HFFc6 (cell line): ENCODE measurements around the gene FFAR2. TPM values are rescaled to one million over a fixed set of nuclear protein-coding genes. Genes with fewer than 3 reads are reported as not detected.
A peak's percentile ranks its signal among the peaks of the same experiment; 100 is the strongest.
"Not testable (repeated sequence)": the region's sequence is repeated elsewhere in the genome, so short reads cannot be mapped to it uniquely, and the experiment has no call there.

Experiments
- DNase-seq: peaks from one replicate; pipeline ENCODE4 v3.0.0-alpha.2; 2018
- H3K27ac Mint-ChIP-seq: 2 replicates; pipeline ENCODE4 v1.8.0; 2020; ENCODE audit warnings: mild to moderate bottlenecking, mixed read lengths
- H3K27me3 Mint-ChIP-seq: 2 replicates; pipeline ENCODE4 v1.8.0; 2021; ENCODE audit warnings: mild to moderate bottlenecking, moderate library complexity, mixed read lengths; ENCODE audit not compliant: insufficient read depth
- H3K36me3 Mint-ChIP-seq: 2 replicates; pipeline ENCODE4 v1.8.0; 2021; ENCODE audit warnings: low read depth, mixed read lengths
- H3K4me1 Mint-ChIP-seq: 2 replicates; pipeline ENCODE4 v1.8.0; 2020; ENCODE audit warnings: low read depth, mixed read lengths
- H3K4me3 Mint-ChIP-seq: 2 replicates; pipeline ENCODE4 v1.8.0; 2020; ENCODE audit warnings: mild to moderate bottlenecking, moderate library complexity, mixed read lengths
- H3K9me3 Mint-ChIP-seq: 2 replicates; pipeline ENCODE4 v1.8.0; 2020; ENCODE audit warnings: mild to moderate bottlenecking, mixed read lengths
- total RNA-seq, 6 experiments: library from RNA; stranded (reverse); fragmentation: NEBNext Ultra II Directional; extraction: Animal tissue kit (Norgen Biotek cat#: 25700); gene quantifications; 2 replicates in 1 of 6; 3 replicates in 5 of 6; pipeline ENCODE4 v1.2.3, GENCODE V29; 2021
- TF ChIP-seq, protein P1 (sequence below): fragments of 200-600 bp; sonication (generic); IDR thresholded peaks from 2 replicates; pipeline ENCODE4 v1.5.0; 2021; ENCODE audit warnings: antibody characterized with exemption, mild to moderate bottlenecking

The FFAR2 gene
- total RNA-seq, 6 experiments from 2014 or later: not detected

DNA sequence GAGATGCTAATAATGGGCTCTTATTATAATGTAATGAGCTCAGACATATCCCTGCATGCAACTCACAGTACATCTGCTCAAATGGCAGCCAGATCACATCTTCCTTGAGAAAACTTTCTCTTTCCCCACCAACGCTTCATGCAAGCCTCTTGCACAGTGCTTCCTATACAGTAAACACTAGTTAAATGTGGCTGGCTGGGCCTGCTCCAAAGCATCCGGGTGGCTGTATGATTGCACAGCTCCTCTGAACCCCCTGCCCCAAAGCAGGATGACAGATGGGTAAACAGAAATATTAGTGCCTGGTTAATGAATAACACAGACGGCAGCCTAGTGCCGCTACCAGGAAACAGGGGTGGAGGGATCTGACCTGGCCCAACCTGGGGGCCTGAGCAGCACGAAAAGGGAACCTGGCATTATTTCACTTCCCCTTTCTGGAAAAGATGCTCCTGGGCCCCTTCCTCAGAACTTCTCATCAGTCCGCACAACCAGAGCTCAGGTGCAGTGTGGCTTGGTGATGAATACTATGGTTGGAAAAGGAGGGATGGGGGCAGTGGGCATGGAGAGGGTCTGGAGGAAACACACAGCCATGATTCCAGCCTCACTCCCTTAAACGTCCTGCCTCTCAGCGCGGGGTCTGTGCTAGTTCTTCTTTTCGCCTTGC lies 10.8 kb downstream of the FFAR2 start:
- Mint-ChIP-seq H3K9me3 (no peaks in the 10 kb centered on the region), H3K36me3 (no peaks in the 10 kb centered on the region), H3K4me1 (peaks cover 18% of the 10 kb centered on the region), H3K27ac (no peak overlapping the region), H3K27me3 (peaks cover 37% of the 10 kb centered on the region), H3K4me3 (no peak overlapping the region)
- DNase-seq: no peak
- TF ChIP-seq, protein P1, sequence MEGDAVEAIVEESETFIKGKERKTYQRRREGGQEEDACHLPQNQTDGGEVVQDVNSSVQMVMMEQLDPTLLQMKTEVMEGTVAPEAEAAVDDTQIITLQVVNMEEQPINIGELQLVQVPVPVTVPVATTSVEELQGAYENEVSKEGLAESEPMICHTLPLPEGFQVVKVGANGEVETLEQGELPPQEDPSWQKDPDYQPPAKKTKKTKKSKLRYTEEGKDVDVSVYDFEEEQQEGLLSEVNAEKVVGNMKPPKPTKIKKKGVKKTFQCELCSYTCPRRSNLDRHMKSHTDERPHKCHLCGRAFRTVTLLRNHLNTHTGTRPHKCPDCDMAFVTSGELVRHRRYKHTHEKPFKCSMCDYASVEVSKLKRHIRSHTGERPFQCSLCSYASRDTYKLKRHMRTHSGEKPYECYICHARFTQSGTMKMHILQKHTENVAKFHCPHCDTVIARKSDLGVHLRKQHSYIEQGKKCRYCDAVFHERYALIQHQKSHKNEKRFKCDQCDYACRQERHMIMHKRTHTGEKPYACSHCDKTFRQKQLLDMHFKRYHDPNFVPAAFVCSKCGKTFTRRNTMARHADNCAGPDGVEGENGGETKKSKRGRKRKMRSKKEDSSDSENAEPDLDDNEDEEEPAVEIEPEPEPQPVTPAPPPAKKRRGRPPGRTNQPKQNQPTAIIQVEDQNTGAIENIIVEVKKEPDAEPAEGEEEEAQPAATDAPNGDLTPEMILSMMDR: no peak

DNA sequence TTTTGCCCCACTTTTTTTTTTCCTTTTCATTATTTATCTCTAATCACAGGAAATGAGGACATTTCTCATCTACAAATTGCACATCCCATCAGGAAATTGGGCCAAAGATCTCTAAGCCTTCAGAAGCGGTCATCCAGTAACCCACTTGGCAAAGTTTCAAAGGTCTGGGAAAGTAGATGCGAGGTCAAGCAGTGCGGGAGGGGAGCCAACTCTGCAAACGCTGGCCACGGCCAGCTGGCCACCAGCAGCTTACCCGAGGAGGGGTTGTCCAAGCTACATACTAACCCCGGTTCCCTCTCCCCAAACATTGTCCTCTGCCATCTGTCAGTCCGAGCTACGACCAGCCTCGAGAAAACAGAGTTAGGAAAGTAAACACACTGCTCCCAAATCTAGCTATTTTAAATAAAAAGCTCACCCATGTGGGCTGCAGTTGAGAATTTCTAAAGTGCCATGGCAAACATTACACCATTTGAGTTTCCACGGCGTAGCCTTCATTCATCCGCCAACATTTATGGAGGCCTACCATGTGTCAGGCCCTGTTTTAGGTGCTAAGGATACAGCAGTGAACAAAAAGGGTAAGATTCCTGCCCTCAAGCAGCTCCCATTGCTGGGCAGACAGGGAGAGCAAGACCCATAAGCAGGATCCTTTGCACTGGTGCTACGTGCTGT lies 11.5 kb downstream of the FFAR2 start:
- peaks cover 35% of the 10 kb centered on the region for H3K27me3 Mint-ChIP-seq
- H3K27ac Mint-ChIP-seq: no peak overlapping the region

DNA sequence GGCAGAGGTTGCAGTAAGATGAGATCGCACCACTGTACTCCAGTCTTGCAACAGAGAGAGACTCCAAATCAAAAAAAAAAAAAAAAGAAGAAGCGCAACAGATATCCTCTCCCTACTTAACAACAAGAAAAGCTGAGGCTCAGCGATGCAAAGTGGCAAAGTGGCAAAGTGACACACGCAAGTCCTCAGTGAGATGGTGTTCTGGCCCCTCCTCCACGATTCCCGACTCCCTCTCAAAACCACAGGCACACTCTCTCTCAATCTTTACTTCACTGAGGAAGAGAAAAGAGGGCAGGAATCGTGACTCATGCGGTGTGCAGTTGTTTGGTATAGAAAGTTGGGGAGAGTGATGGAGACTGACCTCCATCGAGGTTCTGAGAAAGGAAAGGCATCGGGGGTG lies 12.6 kb downstream of the FFAR2 start:
- TF ChIP-seq, protein P1: no peak

More for the DNA sequence above, 11.5 kb downstream of the FFAR2 start:
- Mint-ChIP-seq H3K9me3 (no peaks in the 10 kb centered on the region), H3K4me3 (no peak overlapping the region), H3K4me1 (peaks cover 18% of the 10 kb centered on the region), H3K36me3 (no peaks in the 10 kb centered on the region)
- TF ChIP-seq, protein P1: no peak
- no peak for DNase-seq

DNA sequence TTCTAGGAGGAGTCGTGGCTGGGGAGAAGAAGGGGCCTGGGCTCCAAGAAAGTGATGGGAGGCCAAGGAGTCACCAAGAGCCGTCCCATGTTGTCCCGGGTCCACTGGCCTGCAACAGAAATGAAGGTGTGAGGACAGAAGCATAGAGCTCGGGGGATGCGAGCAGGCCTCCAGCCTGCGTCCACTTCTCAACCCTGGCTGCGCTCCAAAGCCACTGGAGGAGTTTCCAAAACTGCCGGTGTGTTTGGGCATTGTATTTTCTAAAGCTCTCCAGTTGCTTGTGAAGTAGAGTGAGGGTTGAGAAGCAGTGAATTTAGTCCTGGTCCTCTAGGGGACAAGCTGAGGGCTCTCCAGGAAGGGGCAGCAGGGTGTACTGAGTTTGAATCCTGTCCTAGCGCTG lies 13.0 kb downstream of the FFAR2 start:
- Mint-ChIP-seq H3K27ac (no peak overlapping the region), H3K4me3 (no peak overlapping the region), H3K4me1 (peaks cover 18% of the 10 kb centered on the region), H3K9me3 (no peaks in the 10 kb centered on the region), H3K27me3 (peaks cover 41% of the 10 kb centered on the region), H3K36me3 (no peaks in the 10 kb centered on the region)
- TF ChIP-seq, protein P1: no peak
- DNase-seq: no peak

More for the DNA sequence above, 12.6 kb downstream of the FFAR2 start:
- DNase-seq: no peak
- Mint-ChIP-seq H3K4me3 (no peak overlapping the region), H3K9me3 (no peaks in the 10 kb centered on the region), H3K36me3 (no peaks in the 10 kb centered on the region), H3K4me1 (peaks cover 18% of the 10 kb centered on the region), H3K27ac (no peak overlapping the region), H3K27me3 (peaks cover 41% of the 10 kb centered on the region)

DNA sequence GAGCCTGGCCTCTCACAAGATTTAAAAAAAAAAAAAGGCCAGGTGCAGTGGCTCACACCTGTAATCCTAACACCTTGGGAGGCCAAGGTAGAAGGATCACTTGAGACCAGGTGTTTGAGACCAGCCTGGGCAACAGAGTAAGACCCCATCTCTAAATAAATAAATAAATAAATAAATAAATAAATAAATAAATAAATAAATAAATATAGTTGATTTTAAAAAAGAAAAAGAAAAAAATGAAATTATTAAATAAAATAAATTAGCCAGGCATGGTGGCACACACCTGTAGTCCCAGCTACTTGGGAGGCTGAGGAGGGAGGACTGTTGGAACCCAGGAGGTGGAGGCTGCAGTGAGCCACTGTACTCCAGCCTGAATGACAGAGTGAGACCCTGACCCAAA lies 13.7 kb downstream of the FFAR2 start:
- not testable (repeated sequence) for H3K4me3 Mint-ChIP-seq, H3K36me3 Mint-ChIP-seq, H3K9me3 Mint-ChIP-seq, H3K27ac Mint-ChIP-seq, DNase-seq
- Mint-ChIP-seq H3K27me3 (peaks cover 43% of the 10 kb centered on the region), H3K4me1 (peaks cover 18% of the 10 kb centered on the region)

DNA sequence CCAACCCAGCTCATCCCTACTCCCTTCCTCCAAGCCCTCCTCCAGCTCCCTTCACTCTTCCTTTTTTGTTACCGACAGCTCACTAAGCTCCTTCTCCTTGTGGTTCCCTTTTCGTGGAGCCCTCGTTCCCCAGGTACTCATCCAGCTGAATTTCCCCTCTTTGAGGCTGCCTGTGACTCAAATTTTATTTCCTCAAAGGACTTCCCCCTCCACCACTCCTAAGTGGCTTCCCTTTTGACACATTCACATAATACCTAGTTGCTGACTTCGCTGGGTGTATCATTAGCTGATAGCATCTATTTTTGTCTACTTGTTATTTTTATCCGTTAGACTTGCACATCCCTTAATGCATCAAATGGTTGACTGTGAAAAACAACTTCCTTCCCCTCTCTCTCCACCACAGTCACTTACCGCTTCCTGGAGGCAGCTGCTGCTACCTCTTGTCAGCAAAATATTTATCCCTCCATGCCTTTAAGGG lies 14.5 kb downstream of the FFAR2 start:
- Mint-ChIP-seq H3K27me3 (peaks cover 43% of the 10 kb centered on the region), H3K4me3 (peak overlapping the region; percentile 18; the same call in 1 of the 2 replicates), H3K4me1 (peaks cover 18% of the 10 kb centered on the region), H3K36me3 (no peaks in the 10 kb centered on the region), H3K9me3 (no peaks in the 10 kb centered on the region), H3K27ac (no peak overlapping the region)
- TF ChIP-seq, protein P1: no peak
- DNase-seq: peak; percentile 0

DNA sequence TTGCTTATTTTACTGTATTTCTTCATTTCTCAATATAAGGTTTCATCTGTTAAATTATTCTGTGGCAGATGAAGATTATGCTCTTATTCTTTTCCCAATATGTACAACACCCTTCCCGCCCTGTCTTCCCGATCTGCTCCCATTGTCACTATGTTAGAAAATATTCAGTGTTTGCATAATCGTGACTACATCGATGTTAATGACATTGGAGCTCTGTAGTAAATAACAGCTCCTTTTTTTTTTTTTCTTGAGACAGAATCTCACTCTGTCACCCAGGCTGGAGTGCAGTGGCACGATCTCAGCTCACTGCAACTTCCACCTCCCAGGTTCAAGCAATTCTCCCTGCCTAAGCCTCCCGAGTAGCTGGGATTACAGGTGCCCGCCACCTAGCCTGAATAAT lies 14.9 kb downstream of the FFAR2 start:
- not testable (repeated sequence) for H3K36me3 Mint-ChIP-seq, DNase-seq, H3K27ac Mint-ChIP-seq, H3K9me3 Mint-ChIP-seq, H3K4me3 Mint-ChIP-seq
- H3K4me1 Mint-ChIP-seq: peaks cover 18% of the 10 kb centered on the region
- peaks cover 44% of the 10 kb centered on the region for H3K27me3 Mint-ChIP-seq
